LHCN-M2 (cell line): ENCODE results near the gene CCDC91. TPM values are rescaled to one million over a fixed set of nuclear protein-coding genes. Genes with fewer than 3 reads are reported as not detected.
"Not testable (repeated sequence)": the region's sequence is repeated elsewhere in the genome, so short reads cannot be mapped to it uniquely, and the experiment has no call there.

Source experiments
- DNase-seq: peaks from one replicate; pipeline ENCODE4 v3.0.0-alpha.2; 2012; ENCODE audit warnings: low read depth
- total RNA-seq: library from RNA; depleted of rRNA; stranded (reverse); fragments of >200 nt; gene quantifications from 2 replicates; pipeline ENCODE4 v1.2.3, GENCODE V29; 2014

CCDC91 gene
- total RNA-seq, 1 experiment from 2014 or later, result 13.9 TPM

DNA sequence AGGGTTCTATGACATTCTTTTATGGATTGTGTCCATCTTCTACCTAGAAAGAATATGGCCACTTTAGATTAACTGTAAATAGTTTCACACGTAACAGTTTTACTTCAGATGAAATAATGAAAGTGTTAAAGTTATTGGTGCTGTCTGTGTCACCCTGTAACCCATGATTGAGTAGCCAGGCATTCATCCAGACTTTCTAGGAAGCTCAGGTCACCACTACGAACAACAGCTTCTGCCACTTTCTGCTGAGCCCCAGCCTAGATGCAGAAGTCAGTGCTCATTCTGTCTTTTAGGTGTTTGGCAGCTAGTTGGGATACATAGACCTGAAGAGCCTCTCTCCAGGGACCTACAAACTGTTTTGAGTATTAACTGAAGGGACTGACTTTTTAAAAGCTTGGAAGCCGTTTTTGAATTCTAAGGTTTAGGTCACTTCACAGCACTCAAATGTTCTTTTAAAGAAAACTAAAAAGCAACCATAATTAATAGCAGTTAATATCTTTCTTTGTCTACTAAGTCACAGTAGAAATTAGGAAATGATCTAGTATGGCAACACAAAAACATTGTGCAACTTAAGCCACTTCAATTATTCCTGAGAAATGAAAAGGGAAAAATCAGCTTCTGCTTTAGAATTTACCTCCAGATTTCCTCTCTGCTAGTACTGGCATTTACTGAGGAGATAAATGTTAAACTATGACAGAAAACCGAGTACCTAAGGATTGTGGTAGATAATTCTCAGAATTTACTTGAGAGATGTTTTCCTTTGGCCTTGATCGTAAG lies 266.9 kb downstream of the CCDC91 start:
- no peak for DNase-seq

DNA sequence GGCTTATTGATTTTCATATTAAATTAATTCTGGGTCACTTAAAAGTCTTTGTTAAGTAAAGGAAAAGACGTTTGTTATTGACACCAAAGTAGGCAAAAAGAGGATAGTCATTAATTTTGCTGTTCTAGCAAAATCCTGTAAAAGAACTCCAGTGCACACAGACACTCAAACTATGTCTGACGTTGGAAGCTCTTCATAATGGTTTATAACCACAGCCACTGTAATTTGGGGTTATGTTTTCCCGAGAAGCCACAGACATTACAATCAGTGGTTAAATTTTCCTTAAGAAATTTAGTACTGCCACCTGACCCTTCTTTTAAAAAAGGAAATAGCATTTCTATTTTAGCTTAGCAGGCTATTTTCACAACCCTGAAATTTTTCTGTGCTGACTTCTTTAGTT lies 267.5 kb downstream of the CCDC91 start:
- DNase-seq, result peak; percentile 45

DNA sequence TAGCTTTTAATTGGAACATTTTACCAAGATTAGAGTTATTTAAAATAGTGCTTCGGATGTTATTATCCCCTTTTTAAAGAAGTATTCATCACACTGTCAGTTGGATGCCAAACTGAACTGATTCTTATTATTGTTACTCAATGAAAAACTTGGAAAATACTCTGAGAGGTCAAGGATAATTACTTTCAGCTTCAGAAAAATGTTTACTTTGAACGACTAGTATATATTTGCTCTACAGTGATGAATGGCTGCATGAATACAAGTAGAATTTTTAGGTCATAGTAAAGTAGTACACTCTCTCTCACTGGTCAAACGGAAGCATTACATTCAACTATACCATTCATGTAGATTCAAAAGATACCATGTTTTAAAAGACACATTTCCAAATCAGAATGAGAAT lies 269.2 kb downstream of the CCDC91 start:
- no peak for DNase-seq

- DNase-seq, result no peak
Measured at GRCh38 chr12:28460420-28461130, 270.3 kb downstream of the CCDC91 start.

GRCh38 chr12:28463396-28463795 lies 273.1 kb downstream of the CCDC91 start:
- DNase-seq, result peak; percentile 5

DNA sequence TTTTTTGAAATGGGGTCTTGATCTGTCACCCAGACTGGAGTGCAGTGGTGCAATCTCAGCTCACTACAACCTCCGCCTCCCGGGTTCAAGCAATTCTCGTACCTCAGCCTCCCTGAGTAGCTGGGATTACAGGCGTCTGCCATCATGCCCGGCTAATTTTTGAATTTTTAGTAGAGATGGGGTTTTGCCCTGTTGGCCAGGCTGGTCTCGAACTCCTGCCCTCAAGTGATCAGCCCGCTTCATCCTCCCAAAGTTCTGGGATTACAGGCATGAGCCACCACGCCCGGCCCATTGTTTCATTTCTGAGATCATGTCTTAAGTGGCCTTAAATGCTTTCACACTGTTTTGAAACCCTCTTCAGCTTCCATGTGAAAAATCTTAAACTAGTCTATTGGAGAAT lies 281.5 kb downstream of the CCDC91 start:
- not testable (repeated sequence) for DNase-seq

DNA sequence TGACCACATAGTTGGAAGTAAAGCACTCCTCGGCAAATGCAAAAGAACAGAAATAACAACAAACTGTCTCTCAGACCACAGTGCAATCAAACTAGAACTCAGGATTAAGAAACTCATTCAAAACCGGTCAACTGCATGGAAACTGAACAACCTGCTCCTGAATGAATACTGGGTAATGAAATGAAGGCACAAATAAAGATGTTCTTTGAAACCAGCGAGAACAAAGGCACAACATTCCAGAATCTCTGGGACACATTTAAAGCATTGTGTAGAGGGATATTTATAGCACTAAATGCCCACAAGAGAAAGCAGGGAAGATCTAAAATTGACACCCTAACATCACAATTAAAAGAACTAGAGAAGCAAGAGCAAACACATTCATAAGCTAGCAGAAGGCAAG lies 285.9 kb downstream of the CCDC91 start:
- DNase-seq, result not testable (repeated sequence)

DNA sequence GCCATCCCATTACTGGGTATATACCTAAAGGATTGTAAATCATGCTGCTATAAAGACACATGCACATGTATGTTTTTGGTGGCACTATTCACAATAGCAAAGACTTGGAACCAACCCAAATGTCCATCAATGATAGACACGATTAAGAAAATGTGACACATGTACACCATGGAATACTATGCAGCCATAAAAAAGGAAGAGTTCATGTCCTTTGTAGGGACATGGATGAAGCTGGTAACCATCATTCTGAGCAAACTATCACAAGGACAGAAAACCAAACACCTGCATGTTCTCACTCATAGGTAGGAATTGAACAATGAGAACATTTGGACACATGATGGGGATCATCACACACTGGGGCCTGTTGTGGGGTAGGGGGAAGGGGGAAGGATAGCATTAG lies 288.8 kb downstream of the CCDC91 start:
- DNase-seq, result not testable (repeated sequence)

GRCh38 chr12:28479683-28480082 lies 289.4 kb downstream of the CCDC91 start:
- no peak for DNase-seq

DNA sequence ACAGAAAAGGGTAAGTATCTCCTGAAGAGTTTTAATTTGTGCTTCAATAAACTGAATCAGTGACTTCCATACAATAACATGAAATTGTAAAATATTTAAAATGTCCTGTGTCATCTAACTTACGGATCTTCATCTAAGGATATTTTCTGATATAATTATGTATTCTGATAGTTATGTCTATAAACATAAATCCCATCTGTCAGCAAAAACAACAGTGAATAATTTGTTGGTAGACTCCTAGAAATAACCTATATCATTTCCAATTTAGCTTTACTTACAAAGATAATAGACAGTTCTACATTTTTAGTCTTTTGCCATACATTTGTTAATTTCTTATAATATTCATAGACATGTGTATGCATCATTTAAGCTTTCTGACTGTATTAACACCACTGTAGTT lies 293.9 kb downstream of the CCDC91 start:
- DNase-seq, result no peak

- no peak for DNase-seq
Measured at GRCh38 chr12:28486521-28486920, 296.3 kb downstream of the CCDC91 start.

GRCh38 chr12:28489246-28489645 lies 299.0 kb downstream of the CCDC91 start:
- peak; percentile 90 for DNase-seq

GRCh38 chr12:28497889-28498411 lies 307.7 kb downstream of the CCDC91 start:
- DNase-seq, result peak; percentile 52

DNA sequence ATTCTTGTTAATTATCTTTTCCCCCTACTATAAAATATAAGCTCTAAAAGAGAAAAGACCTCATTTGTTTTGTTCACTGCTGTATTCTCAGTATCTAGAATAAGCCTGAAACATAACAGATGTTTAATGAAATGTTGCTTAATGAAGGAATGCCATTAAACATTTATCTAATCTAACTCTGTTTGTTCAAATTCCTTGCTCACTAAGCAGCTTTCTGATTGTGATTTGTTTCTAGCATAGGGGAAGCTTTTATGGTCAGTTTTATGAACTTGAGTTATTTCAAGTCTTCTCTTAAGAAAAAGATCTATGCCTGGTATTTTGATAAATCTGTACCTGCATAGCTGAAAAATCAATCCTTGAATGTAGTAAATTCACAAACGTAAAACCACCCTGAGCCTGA lies 308.6 kb downstream of the CCDC91 start:
- DNase-seq, result no peak

DNA sequence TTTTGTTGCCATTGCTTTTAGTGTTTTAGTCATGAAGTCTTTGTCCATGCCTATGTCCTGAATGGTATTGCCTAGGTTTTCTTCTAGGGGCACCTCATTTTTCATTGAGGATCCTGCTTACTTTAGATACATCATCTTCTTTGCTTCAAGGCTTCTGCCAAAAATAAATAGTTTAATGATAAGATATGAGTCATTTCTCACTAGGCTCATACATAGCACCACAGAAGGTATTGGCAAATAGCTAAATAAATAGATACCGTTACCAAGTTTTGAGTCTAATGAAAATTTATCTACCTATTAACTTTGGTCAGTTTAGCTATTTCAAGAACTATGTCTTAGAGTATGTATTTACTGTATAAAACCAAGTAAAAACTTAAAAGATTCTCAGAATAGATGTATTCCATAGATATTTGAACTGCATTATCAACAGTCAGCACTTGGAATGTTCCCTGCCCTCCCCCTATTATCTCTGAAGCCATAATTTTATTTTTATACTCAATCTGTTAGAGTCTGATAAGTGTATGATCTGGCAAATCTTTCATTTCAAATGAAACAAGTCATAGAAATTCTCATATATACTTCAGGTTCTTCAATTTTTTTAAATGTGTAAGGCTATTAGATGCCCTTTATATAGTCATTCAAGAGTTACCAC lies 310.2 kb downstream of the CCDC91 start:
- no peak for DNase-seq

GRCh38 chr12:28506271-28506670 lies 316.0 kb downstream of the CCDC91 start:
- no peak for DNase-seq

- peak; percentile 50 for DNase-seq
Measured at GRCh38 chr12:28507033-28507432, 316.8 kb downstream of the CCDC91 start.

DNA sequence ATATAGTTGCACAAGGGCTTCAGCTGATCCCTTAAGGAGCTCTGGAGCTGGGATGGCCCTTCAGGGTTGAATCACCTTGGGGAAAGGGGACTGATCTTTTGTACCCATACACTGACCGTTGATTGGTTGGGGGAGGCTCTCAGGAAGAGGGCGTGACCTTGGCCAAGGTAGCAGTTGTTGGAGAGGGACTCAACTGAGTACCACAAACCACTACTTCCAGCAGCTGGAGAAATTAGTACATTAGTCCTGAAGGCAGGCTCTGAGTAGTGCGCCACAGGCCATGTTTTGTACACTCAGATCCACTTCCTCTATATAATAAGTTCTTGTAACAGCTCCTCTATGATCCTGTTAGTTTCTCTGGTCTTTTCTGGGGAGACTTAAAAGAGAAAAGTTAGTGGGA lies 317.6 kb downstream of the CCDC91 start:
- DNase-seq, result peak; percentile 46

- DNase-seq, result no peak
Measured at GRCh38 chr12:28512406-28512805, 322.1 kb downstream of the CCDC91 start.

DNA sequence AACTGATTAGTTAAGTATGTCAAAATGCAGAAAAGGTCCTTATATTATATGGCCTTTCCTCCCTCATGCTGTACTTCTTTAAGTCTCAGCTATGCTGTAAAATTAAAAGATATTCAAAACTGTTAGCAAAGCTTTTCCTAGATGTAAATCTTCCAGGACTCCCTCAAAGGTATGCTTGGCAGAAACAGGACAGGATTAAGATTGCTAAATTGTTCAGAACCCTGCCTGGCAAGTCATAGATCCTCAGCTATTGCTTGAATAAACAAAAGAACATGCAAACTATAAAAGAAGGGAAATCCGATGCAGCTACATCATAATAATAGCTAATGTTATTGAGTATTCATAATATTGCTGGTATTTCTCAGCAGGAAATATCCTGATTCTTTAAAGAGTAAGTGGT lies 322.6 kb downstream of the CCDC91 start:
- DNase-seq, result no peak

DNA sequence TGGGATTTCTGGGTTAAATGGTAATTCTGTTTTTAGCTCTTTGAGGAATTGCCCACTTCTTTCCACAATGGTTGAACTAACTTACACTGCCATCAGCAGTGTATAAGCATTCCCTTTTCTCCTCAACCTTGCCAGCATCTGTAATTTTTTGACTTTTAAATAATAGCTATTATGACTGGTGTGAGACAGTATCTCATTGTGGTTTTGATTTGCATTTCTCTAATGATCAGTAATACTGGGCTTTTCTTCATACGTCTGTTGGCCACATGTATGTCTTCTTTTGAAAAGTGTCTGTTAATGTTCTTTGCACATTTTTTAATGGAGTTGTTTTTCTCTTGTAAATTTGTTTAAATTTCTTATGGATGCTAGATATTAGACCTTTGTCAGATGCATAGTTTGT lies 323.7 kb downstream of the CCDC91 start:
- DNase-seq, result no peak

DNA sequence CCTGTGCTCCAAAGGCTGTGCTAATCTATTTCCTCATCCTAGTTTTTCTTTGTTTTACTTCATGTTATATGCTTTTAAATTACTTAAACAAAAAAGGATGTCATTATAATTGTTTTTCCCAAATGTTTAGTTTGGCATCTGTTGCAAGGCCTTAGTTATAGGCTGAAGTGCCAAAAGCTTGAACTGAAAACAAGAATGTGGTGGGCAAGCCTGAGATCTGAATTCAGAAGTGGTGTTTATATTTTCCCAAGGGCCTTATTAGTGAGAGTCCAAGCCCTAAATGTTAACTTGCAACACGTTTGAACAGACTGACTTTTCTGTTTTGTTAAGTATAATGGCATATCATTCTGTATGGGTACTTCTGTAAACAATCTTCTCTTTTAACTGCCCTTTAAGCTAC lies 326.8 kb downstream of the CCDC91 start:
- no peak for DNase-seq
